NCI-H748 (cell line): Measurements from ENCODE around the gene HECW1.

Source experiments
- DNase-seq: peaks from one replicate; lab custom pipeline; 2025; ENCODE audit not compliant: unreplicated experiment; lab: John Stamatoyannopoulos, UW

HECW1 gene

GRCh38 chr7:43142703-43143102 lies 30.3 kb downstream of the HECW1 start:
- DNase-seq, result no peak

- no peak for DNase-seq
These were observed 31.6 kb downstream of the HECW1 start for GRCh38 chr7:43143918-43144589.

GRCh38 chr7:43148161-43148731 lies 35.8 kb downstream of the HECW1 start:
- no peak for DNase-seq

- DNase-seq, result no peak
These were observed 38.6 kb downstream of the HECW1 start for GRCh38 chr7:43151076-43151475.

- no peak for DNase-seq
These were observed 40.2 kb downstream of the HECW1 start for GRCh38 chr7:43152696-43153095.

- DNase-seq, result no peak
These were observed 43.2 kb downstream of the HECW1 start for GRCh38 chr7:43155636-43156035.

GRCh38 chr7:43163885-43164284 lies 51.4 kb downstream of the HECW1 start:
- no peak for DNase-seq

GRCh38 chr7:43164757-43165156 lies 52.3 kb downstream of the HECW1 start:
- DNase-seq, result no peak

GRCh38 chr7:43166686-43167085 lies 54.2 kb downstream of the HECW1 start:
- no peak for DNase-seq

GRCh38 chr7:43169076-43169475 lies 56.6 kb downstream of the HECW1 start:
- DNase-seq, result no peak

- no peak for DNase-seq
These were observed 58.1 kb downstream of the HECW1 start for GRCh38 chr7:43170571-43170970.

GRCh38 chr7:43175570-43176200 lies 63.2 kb downstream of the HECW1 start:
- DNase-seq, result no peak

GRCh38 chr7:43179393-43179792 lies 66.9 kb downstream of the HECW1 start:
- no peak for DNase-seq

- DNase-seq, result no peak
These were observed 80.5 kb downstream of the HECW1 start for GRCh38 chr7:43192806-43193460.

GRCh38 chr7:43193893-43194292 lies 81.4 kb downstream of the HECW1 start:
- no peak for DNase-seq

GRCh38 chr7:43195256-43195655 lies 82.8 kb downstream of the HECW1 start:
- DNase-seq, result no peak

- DNase-seq, result no peak
These were observed 83.3 kb downstream of the HECW1 start for GRCh38 chr7:43195768-43196167.

GRCh38 chr7:43196379-43196778 lies 83.9 kb downstream of the HECW1 start:
- no peak for DNase-seq

- no peak for DNase-seq
These were observed 85.6 kb downstream of the HECW1 start for GRCh38 chr7:43198016-43198415.

- no peak for DNase-seq
These were observed 86.2 kb downstream of the HECW1 start for GRCh38 chr7:43198599-43199090.

GRCh38 chr7:43199371-43200160 lies 87.1 kb downstream of the HECW1 start:
- no peak for DNase-seq
